HL-60 (cell line): Measurements from ENCODE around the gene QRICH2.
"Not testable (repeated sequence)": the region's sequence is repeated elsewhere in the genome, so short reads cannot be mapped to it uniquely, and the experiment has no call there.

Source experiments
- DNase-seq, 2 experiments: peaks; one replicate each; pipeline ENCODE4 v3.0.0-alpha.2; 2010 to 2020; ENCODE audit warnings: low read depth in 1 of 2, low spot score in 1 of 2
- H3K27ac ChIP-seq: fragments of 250-450 bp; sonication (Bioruptor Pico); replicated peaks from 2 replicates; pipeline ENCODE4 v1.5.1; 2020; ENCODE audit warnings: mild to moderate bottlenecking, moderate library complexity
- H3K27me3 ChIP-seq: fragments of 250-450 bp; sonication (Bioruptor Pico); 2 replicates; pipeline ENCODE4 v1.5.1; 2021; ENCODE audit warnings: mild to moderate bottlenecking, moderate library complexity; ENCODE audit not compliant: insufficient read depth, poor library complexity, severe bottlenecking
- H3K4me3 ChIP-seq: replicated peaks from 2 replicates; pipeline ENCODE4 v1.5.1; 2011; ENCODE audit warnings: mild to moderate bottlenecking, control low read depth, low read length; ENCODE audit not compliant: insufficient read depth
- GABPA ChIP-seq: IDR thresholded peaks from 2 replicates; pipeline ENCODE4 v1.6.1; 2012; ENCODE audit warnings: low read depth
- POLR2AphosphoS5 ChIP-seq: IDR thresholded peaks from 2 replicates; pipeline ENCODE4 v1.6.1; 2012; ENCODE audit warnings: low read depth
- SPI1 ChIP-seq: IDR thresholded peaks from 2 replicates; pipeline ENCODE4 v1.6.1; 2012; ENCODE audit warnings: low read depth, mild to moderate bottlenecking, borderline replicate concordance
- TF ChIP-seq, protein P1 (sequence below): IDR thresholded peaks from one replicate; pipeline ENCODE4 v1.5.1; 2011; ENCODE audit warnings: low read length, control low read depth, inconsistent platforms; ENCODE audit not compliant: insufficient read depth
- TF ChIP-seq, protein P2 (sequence below): IDR thresholded peaks from 2 replicates; pipeline ENCODE4 v1.6.1; 2012; ENCODE audit warnings: low read depth; ENCODE audit not compliant: insufficient replicate concordance

Gene QRICH2

DNA sequence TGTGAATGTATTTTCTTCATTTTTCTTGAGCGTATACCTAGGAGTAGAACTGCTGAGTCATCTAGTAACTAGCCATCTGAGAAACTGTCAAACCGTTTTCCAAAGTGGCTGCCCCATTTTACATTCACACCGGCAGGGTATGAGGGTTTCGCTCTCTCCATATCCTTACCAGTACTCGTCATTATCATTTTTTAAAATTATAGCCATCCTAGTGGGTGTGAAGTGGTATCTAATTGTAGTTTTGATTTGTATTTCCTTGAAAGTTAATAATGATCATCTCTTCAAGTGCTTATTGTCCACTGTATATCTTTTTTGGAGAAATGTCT, 73.8 kb downstream of the QRICH2 start:
- Histone ChIP-seq H3K27ac (no peak overlapping the region), H3K27me3 (peaks cover 4% of the 10 kb centered on the region), H3K4me3 (no peak overlapping the region)
- TF ChIP-seq, protein P1, sequence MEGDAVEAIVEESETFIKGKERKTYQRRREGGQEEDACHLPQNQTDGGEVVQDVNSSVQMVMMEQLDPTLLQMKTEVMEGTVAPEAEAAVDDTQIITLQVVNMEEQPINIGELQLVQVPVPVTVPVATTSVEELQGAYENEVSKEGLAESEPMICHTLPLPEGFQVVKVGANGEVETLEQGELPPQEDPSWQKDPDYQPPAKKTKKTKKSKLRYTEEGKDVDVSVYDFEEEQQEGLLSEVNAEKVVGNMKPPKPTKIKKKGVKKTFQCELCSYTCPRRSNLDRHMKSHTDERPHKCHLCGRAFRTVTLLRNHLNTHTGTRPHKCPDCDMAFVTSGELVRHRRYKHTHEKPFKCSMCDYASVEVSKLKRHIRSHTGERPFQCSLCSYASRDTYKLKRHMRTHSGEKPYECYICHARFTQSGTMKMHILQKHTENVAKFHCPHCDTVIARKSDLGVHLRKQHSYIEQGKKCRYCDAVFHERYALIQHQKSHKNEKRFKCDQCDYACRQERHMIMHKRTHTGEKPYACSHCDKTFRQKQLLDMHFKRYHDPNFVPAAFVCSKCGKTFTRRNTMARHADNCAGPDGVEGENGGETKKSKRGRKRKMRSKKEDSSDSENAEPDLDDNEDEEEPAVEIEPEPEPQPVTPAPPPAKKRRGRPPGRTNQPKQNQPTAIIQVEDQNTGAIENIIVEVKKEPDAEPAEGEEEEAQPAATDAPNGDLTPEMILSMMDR = no peak
- TF ChIP-seq POLR2AphosphoS5 (no peak), GABPA (no peak), SPI1 (no peak)
- TF ChIP-seq, protein P2, sequence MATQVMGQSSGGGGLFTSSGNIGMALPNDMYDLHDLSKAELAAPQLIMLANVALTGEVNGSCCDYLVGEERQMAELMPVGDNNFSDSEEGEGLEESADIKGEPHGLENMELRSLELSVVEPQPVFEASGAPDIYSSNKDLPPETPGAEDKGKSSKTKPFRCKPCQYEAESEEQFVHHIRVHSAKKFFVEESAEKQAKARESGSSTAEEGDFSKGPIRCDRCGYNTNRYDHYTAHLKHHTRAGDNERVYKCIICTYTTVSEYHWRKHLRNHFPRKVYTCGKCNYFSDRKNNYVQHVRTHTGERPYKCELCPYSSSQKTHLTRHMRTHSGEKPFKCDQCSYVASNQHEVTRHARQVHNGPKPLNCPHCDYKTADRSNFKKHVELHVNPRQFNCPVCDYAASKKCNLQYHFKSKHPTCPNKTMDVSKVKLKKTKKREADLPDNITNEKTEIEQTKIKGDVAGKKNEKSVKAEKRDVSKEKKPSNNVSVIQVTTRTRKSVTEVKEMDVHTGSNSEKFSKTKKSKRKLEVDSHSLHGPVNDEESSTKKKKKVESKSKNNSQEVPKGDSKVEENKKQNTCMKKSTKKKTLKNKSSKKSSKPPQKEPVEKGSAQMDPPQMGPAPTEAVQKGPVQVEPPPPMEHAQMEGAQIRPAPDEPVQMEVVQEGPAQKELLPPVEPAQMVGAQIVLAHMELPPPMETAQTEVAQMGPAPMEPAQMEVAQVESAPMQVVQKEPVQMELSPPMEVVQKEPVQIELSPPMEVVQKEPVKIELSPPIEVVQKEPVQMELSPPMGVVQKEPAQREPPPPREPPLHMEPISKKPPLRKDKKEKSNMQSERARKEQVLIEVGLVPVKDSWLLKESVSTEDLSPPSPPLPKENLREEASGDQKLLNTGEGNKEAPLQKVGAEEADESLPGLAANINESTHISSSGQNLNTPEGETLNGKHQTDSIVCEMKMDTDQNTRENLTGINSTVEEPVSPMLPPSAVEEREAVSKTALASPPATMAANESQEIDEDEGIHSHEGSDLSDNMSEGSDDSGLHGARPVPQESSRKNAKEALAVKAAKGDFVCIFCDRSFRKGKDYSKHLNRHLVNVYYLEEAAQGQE = no peak
- DNase-seq = no peak

DNA sequence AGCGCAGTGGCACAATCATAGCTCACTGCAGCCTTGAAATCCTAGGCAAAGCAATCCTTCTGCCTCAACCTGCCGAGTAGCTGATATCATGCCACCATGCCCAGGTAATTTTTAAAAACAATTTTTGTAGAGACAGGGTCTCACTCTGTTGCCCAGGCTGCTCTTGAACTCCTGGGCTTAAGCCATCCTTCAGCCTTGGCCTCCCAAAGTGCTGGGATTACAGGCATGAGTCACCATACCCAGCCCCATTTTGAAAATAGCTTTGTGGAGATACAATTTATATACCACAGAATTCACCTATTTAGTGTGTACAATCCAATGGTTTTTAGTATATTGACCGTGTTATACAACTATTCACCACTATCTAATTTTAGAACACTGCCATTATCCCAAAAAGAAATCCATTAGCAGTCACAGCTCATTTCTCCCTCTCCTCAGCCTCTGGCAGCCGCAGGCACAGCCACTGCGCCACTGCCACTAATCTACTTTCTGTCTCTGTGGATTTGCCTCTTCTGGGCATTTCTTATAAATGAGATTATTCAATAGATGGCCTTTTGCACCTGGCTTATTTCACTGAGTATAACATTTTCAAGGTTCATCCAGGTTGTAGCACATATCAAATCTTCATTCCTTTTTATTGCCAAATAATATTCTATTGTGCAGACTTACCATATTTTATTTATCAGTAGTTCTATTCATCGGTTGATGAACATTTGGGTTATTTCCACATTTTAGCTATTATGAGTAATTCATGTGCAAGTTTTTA, 74.3 kb downstream of the QRICH2 start:
- no peak for DNase-seq
- no peak overlapping the region for H3K27ac ChIP-seq
- peaks cover under 1% of the 10 kb centered on the region for H3K27me3 ChIP-seq
- H3K4me3 ChIP-seq = no peak overlapping the region
- TF ChIP-seq, protein P2 = no peak
- TF ChIP-seq SPI1 (no peak), POLR2AphosphoS5 (no peak), GABPA (no peak)
- TF ChIP-seq, protein P1 = no peak

- no peak overlapping the region for H3K27ac ChIP-seq
- no peak overlapping the region for H3K4me3 ChIP-seq
- no peak for DNase-seq
- H3K27me3 ChIP-seq = no peaks in the 10 kb centered on the region
- TF ChIP-seq, protein P2 = no peak
Observed at GRCh38 chr17:76232342-76232741, 75.7 kb downstream of the QRICH2 start.

- not testable (repeated sequence) for DNase-seq, H3K27me3 ChIP-seq, H3K4me3 ChIP-seq, H3K27ac ChIP-seq
Observed at GRCh38 chr17:76226749-76227148, 81.3 kb downstream of the QRICH2 start.

DNA sequence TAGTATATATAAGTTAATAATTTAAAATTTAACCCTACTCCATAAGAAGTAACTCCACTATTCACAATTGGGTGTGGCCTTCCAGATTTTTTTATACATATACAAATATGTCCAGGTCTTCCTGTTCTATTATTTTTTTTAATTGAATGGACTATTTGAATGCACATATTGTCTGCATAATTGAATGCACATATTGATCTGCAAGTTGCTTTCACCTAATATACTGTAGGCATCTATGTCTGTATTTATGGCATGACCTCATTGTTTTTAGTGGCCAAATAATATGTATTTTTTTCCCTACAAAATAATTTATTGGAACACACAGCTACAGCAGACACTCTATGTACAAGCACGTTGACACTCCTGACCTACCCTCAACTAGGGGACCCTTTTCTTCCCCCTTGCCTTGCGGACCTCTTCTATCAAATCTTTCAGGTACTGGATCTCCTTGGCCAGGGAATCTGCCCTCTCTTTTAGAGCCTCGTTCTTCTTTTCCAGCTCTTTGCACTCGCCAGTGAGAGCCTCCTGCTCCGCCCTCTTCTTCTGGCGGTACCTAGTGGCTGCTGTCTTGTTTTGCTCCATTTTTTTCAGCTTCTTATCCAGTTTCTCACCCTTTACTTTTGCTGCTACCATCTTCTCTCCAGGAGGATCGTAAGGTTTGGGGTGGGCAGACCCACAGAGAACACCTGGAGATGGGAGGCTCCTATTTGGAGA, 82.5 kb downstream of the QRICH2 start:
- DNase-seq, H3K27me3 ChIP-seq, H3K4me3 ChIP-seq, H3K27ac ChIP-seq: not testable (repeated sequence)
